Pancreas (tissue), 10 donors: Measurements from ENCODE around the gene SIL1. TPM values are rescaled to one million over a fixed set of nuclear protein-coding genes. Genes with fewer than 3 reads are reported as not detected.
A peak's percentile ranks its signal among the peaks of the same experiment; 100 is the strongest.

ENCODE experiments used
- ATAC-seq, 4 donors: fragments of 200-7000 bp; cut with Tn5 transposase; one replicate each; pipeline versions ENCODE4 v1.8.0 to v1.9.1; 2020; ENCODE audit warnings: mild to moderate bottlenecking in 4 of 4, moderate library complexity in 4 of 4
- DNase-seq, 6 donors: peaks; one replicate each; pipeline ENCODE4 v3.0.0-alpha.2; 2020
- FAIRE-seq: peaks from 2 replicates; lab custom pipeline; 2012; peaks lifted over from hg19 to GRCh38; lab: Jason Lieb, UNC
- H3K27ac ChIP-seq, 4 donors: fragments of 200-600 bp; sonication (generic); 1 replicate in 3 of 4; 2 replicates in 1 of 4; pipeline versions ENCODE4 v1.5.0 to v1.8.0; 2020
- H3K27me3 ChIP-seq, 4 donors: fragments of 200-600 bp; one replicate each; pipeline ENCODE4 v1.8.0; 2021
- H3K36me3 ChIP-seq, 3 donors: fragments of 200-600 bp; sonication (generic) in 1 of 3; one replicate each; pipeline versions ENCODE4 v1.5.0 to v1.8.0; 2020 to 2021
- H3K4me1 ChIP-seq, 3 donors: fragments of 200-600 bp; one replicate each; pipeline ENCODE4 v1.8.0; 2021
- H3K4me3 ChIP-seq, 4 donors: fragments of 200-600 bp; sonication (generic) in 2 of 4; one replicate each; pipeline versions ENCODE4 v1.5.0 to v1.8.0; 2020 to 2021
- H3K9me3 ChIP-seq, 4 donors: fragments of 200-600 bp; one replicate each; pipeline ENCODE4 v1.8.0; 2021
- CTCF ChIP-seq, 4 donors: fragments of 200-600 bp; sonication (generic) in 3 of 4; IDR thresholded peaks; one replicate each; pipeline versions ENCODE4 v1.5.0 to v1.8.0; 2021; ENCODE audit warnings: antibody characterized with exemption in 4 of 4
- WGBS, 2 donors: extraction: QIAGEN DNeasy Blood & Tissue Kit; methylation state at CpG; one replicate each; pipeline ENCODE4 v1.1.7; 2013; 5-methylcytosine and 5-hydroxymethylcytosine counted together
- intact Hi-C, 3 donors: fragments of 100-400 bp; cut with DNase I; formaldehyde crosslinking; loops; one replicate each; pipeline versions ENCODE4 v1.11.1 to v1.14.2; 2022
- polyA plus RNA-seq, 2 donors: library from polyadenylated mRNA; stranded (reverse); fragments of 200-250 nt; gene quantifications; one replicate each; pipeline ENCODE4 v1.2.3, GENCODE V29; 2013
- total RNA-seq, 6 donors: library from RNA; stranded (reverse); fragmentation: NEBNext Ultra II Directional in 4 of 6; extraction: Animal tissue kit (Norgen Biotek cat#: 25700) in 4 of 6; gene quantifications; one replicate each; pipeline versions ENCODE4 v1.2.1 to v1.2.4, GENCODE V29; 2021 to 2023
- donor health status: healthy with polysubstance abuse.
- donor health status: DM: no; HTN: no; CAD: no; lungs with moderate emphysema.
- donor health status: DM: no; HTN: no; CAD: no.
- donor health status: control.
- donor health status: control.
- donor health status: Bipolar disorder and iron deficiency.
- donor health status: DM: yes; HTN: yes; CAD: no.
- donor health status: DM: no; HTN: no; CAD: no.
- donor health status: DM: no; HTN: no; CAD: no.
- donor health status: DM: yes; HTN: yes; CAD: no.

SIL1 gene
- total and polyA plus RNA-seq, 8 donors, result 38.6 to 119 (median 55.0) TPM

DNA sequence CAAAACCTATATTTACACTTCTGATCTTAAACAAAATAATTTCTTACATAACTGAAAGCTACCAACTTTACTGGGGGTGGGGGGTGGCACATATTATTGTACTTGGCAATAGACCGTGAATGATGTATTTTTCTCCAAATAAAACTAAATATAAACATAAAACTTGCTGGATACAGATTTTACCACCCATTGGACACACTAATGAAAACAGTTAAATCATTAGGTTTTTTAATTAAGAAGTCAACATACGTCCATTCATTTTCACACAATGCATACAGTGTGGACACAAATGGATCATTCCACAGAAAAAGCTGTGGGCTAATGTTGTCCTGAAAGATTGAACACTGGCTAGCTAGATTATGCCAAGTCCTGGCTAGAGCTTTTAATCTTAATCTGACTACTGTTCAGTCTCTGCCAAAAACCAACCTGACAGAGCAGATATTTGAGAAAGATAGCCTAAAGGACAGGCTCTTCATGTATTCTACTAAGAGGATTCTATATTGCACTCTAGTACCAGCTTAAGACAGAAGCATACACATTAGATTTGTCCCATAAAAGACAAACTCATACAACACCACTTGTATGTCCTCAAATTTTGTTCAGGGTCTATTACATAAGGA lies 118.1 kb downstream of the SIL1 start:
- no peak for TF ChIP-seq CTCF (IDR thresholded peaks at IDR 0.05)
- Histone ChIP-seq H3K36me3 (no peaks in the 10 kb centered on the region), H3K27me3 (no peaks in the 10 kb centered on the region), H3K9me3 (no peaks in the 10 kb centered on the region), H3K4me1 (peaks cover 0 to 34% (median 3%) of the 10 kb centered on the region in 3 donors), H3K4me3 (no peak overlapping the region), H3K27ac (no peak overlapping the region)
- ATAC-seq (peak in 1 of 4 donors; percentile 41), DNase-seq (no peak), FAIRE-seq (no peak)
- WGBS, 2 donors, result 48 to 50% methylated on average over 2 of the region's 2 CpGs
- intact Hi-C loops, result no loop called here

DNA sequence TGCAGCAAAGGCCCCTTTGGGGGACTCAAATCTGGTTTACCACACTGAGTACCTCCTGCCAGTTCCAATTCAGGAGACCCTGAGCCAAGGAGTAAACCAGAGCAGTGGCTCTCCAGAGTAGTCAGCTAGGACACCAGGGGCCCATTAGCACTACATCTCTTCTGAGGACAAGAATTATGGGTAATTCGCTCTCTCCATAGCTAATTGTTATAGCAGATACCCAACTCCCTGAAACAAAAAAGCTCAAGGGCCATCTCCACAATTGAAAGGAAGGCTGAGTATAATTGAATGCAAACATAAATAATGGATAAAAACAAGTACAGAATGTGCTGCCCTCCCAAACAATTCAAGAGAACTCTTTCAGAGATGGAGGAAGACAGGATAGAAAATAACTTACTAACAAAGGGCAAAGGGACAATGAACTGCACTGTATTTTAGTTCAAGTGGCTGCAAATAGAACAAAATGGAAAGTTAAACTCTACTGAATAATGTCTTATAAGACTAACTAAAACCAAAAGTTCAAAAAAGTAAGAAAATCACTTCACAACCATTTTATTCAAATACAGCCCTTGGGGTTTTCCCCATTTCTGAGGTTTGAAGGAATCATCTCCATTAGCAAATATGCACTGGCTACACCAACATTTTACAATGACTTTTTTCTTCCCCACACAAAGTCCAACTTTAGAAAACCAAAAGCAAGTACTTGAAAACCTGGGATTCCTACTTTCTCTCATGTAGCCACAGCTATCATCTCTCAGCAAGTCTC lies 118.8 kb downstream of the SIL1 start:
- intact Hi-C loops, result no loop called here
- WGBS, 2 donors, result 92 to 98% methylated on average over 1 of the region's 1 CpG
- TF ChIP-seq CTCF (IDR thresholded peaks at IDR 0.05), result no peak
- peaks cover 0 to 35% (median 3%) of the 10 kb centered on the region in 3 donors for H3K4me1 ChIP-seq
- H3K27ac ChIP-seq, result no peak overlapping the region
- H3K27me3 ChIP-seq, result no peaks in the 10 kb centered on the region
- DNase-seq (no peak), FAIRE-seq (no peak), ATAC-seq (no peak)
- no peaks in the 10 kb centered on the region for H3K36me3 ChIP-seq
- no peak overlapping the region for H3K4me3 ChIP-seq
- H3K9me3 ChIP-seq, result no peaks in the 10 kb centered on the region

DNA sequence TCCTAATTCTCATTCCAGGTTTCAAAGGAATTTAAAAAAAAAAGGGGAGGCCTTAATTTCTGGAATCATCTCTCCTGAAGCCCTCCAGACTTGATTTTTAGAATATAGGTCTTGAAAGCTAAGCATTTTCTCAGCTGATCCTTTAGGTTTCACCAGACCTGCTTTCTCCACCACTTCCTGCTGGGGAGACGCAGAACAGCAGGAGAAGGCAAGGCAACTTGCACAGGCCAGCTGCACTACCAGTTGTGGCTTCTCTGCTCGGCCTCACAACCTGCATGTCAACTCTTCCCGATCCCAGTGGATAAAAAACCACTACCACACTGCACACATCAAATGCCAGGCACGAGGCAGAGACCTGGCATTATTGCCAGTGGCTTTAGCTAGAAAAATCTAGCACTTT lies 119.8 kb downstream of the SIL1 start:
- H3K9me3 ChIP-seq, result no peaks in the 10 kb centered on the region
- peak in 2 of 4 donors; percentile 23 to 27 for ATAC-seq
- no peak for FAIRE-seq
- no peaks in the 10 kb centered on the region for H3K27me3 ChIP-seq
- H3K27ac ChIP-seq, result no peak overlapping the region
- no peak for DNase-seq
- no peak for TF ChIP-seq CTCF (IDR thresholded peaks at IDR 0.05)
- peaks cover 0 to 35% (median 3%) of the 10 kb centered on the region in 3 donors for H3K4me1 ChIP-seq
- WGBS, 2 donors, result 88% methylated on average over 4 of the region's 4 CpGs
- intact Hi-C loops, result no loop called here
- no peak overlapping the region for H3K4me3 ChIP-seq
- no peaks in the 10 kb centered on the region for H3K36me3 ChIP-seq

GRCh38 chr5:139077899-139078298 lies 120.3 kb downstream of the SIL1 start:
- Histone ChIP-seq H3K4me3 (no peak overlapping the region), H3K4me1 (peaks cover 0 to 35% (median 3%) of the 10 kb centered on the region in 3 donors), H3K27ac (no peak overlapping the region), H3K27me3 (no peaks in the 10 kb centered on the region), H3K36me3 (no peaks in the 10 kb centered on the region), H3K9me3 (no peaks in the 10 kb centered on the region)
- no peak for TF ChIP-seq CTCF (IDR thresholded peaks at IDR 0.05)
- 39 to 49% methylated on average over 1 of the region's 1 CpG for WGBS, 2 donors
- ATAC-seq (peak in 1 of 4 donors; percentile 45), FAIRE-seq (no peak), DNase-seq (no peak)
- intact Hi-C loops, result no loop called here

GRCh38 chr5:139076111-139076510 lies 122.1 kb downstream of the SIL1 start:
- no peak for TF ChIP-seq CTCF (IDR thresholded peaks at IDR 0.05)
- Histone ChIP-seq H3K9me3 (no peaks in the 10 kb centered on the region), H3K4me1 (peaks cover 0 to 35% (median 3%) of the 10 kb centered on the region in 3 donors), H3K4me3 (no peak overlapping the region), H3K27me3 (no peaks in the 10 kb centered on the region), H3K36me3 (no peaks in the 10 kb centered on the region), H3K27ac (no peak overlapping the region)
- WGBS, 2 donors, result 57 to 64% methylated on average over 1 of the region's 1 CpG
- intact Hi-C loops, result no loop called here
- no peak for ATAC-seq
- no peak for FAIRE-seq
- DNase-seq, result no peak
